ENCODE measurements around the gene SDCCAG8.

- TF ChIP-seq CTCF (conservative IDR thresholded peaks at IDR 0.05) (no peak), ZFX (IDR thresholded peaks at IDR 0.05) (no peak)
Observed at GRCh38 chr1:243256590-243256989, 749 bp downstream of the SDCCAG8 start.

Measured in C4-2B (cell line).